ENCODE results near the gene JCAD.

- no peak for TF ChIP-seq MYC (IDR thresholded peaks at IDR 0.05; ENCODE audit: insufficient read depth, insufficient read length, insufficient replicate concordance, low read length, severe bottlenecking)
- no peak for TF ChIP-seq EZH2 (IDR thresholded peaks at IDR 0.05; ENCODE audit: borderline replicate concordance, control insufficient read depth, low read depth, low read length)
- TF ChIP-seq SIN3A (IDR thresholded peaks at IDR 0.05; ENCODE audit: low read depth, low read length) = no peak
- TF ChIP-seq MEF2B (IDR thresholded peaks at IDR 0.05; ENCODE audit: partially characterized antibody, poor library complexity, severe bottlenecking) = no peak
- no peak for TF ChIP-seq HDAC2 (IDR thresholded peaks at IDR 0.05)
- TF ChIP-seq RFX5 (IDR thresholded peaks at IDR 0.05; ENCODE audit: low read depth, low read length) = no peak
- no peak for TF ChIP-seq BRCA1 (IDR thresholded peaks at IDR 0.05; ENCODE audit: low read depth, low read length)
- TF ChIP-seq POLR2A (IDR thresholded peaks at IDR 0.05; ENCODE audit: low read depth, low read length) = no peak
- TF ChIP-seq ATF2 (IDR thresholded peaks at IDR 0.05; ENCODE audit: low read length) = no peak
- TF ChIP-seq MAX (IDR thresholded peaks at IDR 0.05; ENCODE audit: low read depth, low read length) = no peak
- TF ChIP-seq, protein P1, sequence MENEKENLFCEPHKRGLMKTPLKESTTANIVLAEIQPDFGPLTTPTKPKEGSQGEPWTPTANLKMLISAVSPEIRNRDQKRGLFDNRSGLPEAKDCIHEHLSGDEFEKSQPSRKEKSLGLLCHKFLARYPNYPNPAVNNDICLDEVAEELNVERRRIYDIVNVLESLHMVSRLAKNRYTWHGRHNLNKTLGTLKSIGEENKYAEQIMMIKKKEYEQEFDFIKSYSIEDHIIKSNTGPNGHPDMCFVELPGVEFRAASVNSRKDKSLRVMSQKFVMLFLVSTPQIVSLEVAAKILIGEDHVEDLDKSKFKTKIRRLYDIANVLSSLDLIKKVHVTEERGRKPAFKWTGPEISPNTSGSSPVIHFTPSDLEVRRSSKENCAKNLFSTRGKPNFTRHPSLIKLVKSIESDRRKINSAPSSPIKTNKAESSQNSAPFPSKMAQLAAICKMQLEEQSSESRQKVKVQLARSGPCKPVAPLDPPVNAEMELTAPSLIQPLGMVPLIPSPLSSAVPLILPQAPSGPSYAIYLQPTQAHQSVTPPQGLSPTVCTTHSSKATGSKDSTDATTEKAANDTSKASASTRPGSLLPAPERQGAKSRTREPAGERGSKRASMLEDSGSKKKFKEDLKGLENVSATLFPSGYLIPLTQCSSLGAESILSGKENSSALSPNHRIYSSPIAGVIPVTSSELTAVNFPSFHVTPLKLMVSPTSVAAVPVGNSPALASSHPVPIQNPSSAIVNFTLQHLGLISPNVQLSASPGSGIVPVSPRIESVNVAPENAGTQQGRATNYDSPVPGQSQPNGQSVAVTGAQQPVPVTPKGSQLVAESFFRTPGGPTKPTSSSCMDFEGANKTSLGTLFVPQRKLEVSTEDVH (IDR thresholded peaks at IDR 0.05; ENCODE audit: low read depth, partially characterized antibody) = no peak
Observed at GRCh38 chr10:30073045-30073766, 13.8 kb upstream of the JCAD start.

Measured in GM12878 (cell line).